Measurements from ENCODE around the gene TTC39A.

TTC39A gene

DNA sequence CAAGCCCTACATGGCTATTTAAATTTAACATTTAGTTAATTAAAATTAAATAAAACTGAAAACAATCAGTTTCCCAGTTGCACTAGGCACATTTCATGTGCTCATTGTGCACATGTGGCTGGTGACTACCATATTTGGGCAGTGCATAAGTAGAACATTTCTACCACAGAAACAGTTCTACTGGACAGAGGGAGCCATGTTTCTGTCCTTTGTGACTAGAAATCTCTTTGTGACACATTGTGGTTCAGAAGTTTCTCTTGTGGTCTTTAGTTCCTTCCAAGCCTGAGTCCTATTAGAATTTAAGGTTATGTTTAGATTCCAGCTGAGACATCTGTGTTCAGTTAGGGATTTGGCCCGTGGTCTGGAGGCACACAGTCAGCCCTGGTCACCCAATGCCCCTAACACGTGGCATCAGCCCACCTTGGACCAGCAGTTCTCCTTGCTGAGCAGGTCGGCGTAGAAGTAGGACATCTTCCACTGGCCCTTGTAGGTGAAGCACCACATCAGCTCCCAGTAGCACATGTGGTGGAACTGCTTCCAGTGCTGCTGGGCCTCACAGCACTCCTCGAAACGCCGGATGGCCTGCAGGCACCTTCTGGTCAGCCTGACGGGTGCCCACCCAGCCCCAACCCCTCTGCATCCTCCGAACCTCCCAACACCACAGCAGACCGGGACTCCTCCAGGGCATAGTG lies 29.1 kb downstream of the TTC39A start:
- Histone ChIP-seq H3K27me3 (ENCODE audit: control insufficient read depth in 5 of 5, insufficient read depth in 4 of 5, low read length in 5 of 5) (no peaks in the 10 kb centered on the region), H3K9ac (ENCODE audit: low read length in 5 of 5) (no peak overlapping the region), H3K4me1 (ENCODE audit: control insufficient read depth in 5 of 5, insufficient read depth in 5 of 5, low read length in 5 of 5) (peaks cover 0 to 17% (median 13%) of the 10 kb centered on the region in 5 donors), H3K9me3 (ENCODE audit: control insufficient read depth in 5 of 5, low read length in 5 of 5) (no peaks in the 10 kb centered on the region), H3K27ac (ENCODE audit: low read depth, low read length) (no peak overlapping the region), H3K4me3 (ENCODE audit: low read depth in 1 of 5, low read length in 5 of 5) (no peak overlapping the region), H3K36me3 (ENCODE audit: control insufficient read depth in 5 of 5, insufficient read depth in 5 of 5, low read length in 5 of 5) (no peaks in the 10 kb centered on the region)

DNA sequence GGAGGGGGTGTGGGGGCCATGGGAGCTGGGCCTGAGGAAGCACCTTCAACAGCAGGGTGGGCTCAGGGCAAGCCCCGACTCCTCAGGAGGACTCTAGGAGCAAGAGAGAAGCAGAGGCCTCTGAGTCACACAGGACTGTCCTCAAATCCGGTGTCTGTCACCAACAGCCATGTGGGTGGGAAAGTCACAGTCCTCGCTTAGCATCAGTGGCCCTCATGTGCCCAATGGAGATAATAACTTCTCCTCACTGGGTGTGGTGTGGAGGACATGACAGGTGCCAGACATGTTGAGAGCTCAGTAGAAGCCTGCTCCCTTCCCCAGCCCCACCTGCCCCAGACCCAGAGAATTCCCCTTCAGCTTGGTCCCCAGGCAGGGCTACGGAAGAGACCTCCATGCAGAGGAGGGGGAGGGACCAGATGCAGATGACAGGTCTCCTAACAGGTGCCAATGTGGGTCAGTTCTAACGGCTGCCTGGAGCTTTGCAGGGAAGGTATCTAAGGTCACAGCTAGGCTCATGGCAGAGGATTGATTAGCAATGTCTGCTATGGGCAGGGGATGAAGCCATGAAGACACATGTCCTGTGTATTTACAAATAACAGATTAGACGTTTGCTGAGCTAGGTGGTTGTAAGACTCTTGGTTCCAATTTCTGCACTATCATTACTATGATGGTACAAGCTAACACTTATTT lies 30.2 kb downstream of the TTC39A start:
- no peak overlapping the region for H3K4me3 ChIP-seq (ENCODE audit: low read depth in 1 of 5, low read length in 5 of 5)
- H3K9ac ChIP-seq (ENCODE audit: low read length in 5 of 5): no peak overlapping the region
- no peaks in the 10 kb centered on the region for H3K27me3 ChIP-seq (ENCODE audit: control insufficient read depth in 5 of 5, insufficient read depth in 4 of 5, low read length in 5 of 5)

DNA sequence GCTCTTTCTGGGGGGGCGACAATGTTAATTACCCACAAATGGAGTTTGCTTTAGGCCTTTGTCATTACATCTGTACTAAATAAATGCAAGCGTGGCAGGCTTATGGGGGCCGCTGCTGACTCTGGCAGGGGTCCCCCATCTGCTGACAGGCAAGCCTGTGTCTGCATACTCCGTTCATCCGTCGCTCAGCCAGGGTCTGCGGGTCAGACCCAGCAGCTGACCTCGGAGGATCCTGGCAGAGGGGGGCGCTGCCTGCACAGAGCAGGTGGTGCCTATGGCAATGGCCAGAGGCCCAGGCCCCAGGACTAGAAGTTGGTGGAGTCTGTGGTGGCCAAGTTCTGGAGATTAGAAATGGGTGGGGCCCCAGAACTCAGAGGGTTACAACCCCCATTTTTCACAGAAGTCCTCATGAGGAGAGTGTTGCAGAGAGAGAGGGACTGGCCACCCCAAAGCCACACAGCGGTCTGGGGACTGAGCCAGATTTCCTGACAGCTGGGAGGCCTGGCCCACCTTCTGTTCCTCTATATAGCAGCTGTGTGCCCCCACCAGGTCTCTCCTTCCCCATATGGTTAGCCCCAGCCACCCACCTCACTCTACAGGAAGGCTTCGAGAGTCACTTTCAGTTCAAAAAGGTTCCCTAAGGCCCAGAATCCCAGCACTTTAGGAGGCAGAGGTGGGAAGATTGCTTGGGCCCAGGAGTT lies 31.0 kb downstream of the TTC39A start:
- Histone ChIP-seq H3K27me3 (ENCODE audit: control insufficient read depth in 5 of 5, insufficient read depth in 4 of 5, low read length in 5 of 5) (no peaks in the 10 kb centered on the region), H3K4me1 (ENCODE audit: control insufficient read depth in 5 of 5, insufficient read depth in 5 of 5, low read length in 5 of 5) (peaks cover 0 to 19% (median 14%) of the 10 kb centered on the region in 5 donors), H3K9ac (ENCODE audit: low read length in 5 of 5) (no peak overlapping the region), H3K27ac (ENCODE audit: low read depth, low read length) (no peak overlapping the region), H3K36me3 (ENCODE audit: control insufficient read depth in 5 of 5, insufficient read depth in 5 of 5, low read length in 5 of 5) (no peaks in the 10 kb centered on the region), H3K9me3 (ENCODE audit: control insufficient read depth in 5 of 5, low read length in 5 of 5) (no peaks in the 10 kb centered on the region), H3K4me3 (ENCODE audit: low read depth in 1 of 5, low read length in 5 of 5) (no peak overlapping the region)

More for the DNA sequence above, 30.2 kb downstream of the TTC39A start:
- H3K27ac ChIP-seq (ENCODE audit: low read depth, low read length): no peak overlapping the region
- H3K9me3 ChIP-seq (ENCODE audit: control insufficient read depth in 5 of 5, low read length in 5 of 5): no peaks in the 10 kb centered on the region
- H3K36me3 ChIP-seq (ENCODE audit: control insufficient read depth in 5 of 5, insufficient read depth in 5 of 5, low read length in 5 of 5): no peaks in the 10 kb centered on the region
- peaks cover 0 to 19% (median 14%) of the 10 kb centered on the region in 5 donors for H3K4me1 ChIP-seq (ENCODE audit: control insufficient read depth in 5 of 5, insufficient read depth in 5 of 5, low read length in 5 of 5)

DNA sequence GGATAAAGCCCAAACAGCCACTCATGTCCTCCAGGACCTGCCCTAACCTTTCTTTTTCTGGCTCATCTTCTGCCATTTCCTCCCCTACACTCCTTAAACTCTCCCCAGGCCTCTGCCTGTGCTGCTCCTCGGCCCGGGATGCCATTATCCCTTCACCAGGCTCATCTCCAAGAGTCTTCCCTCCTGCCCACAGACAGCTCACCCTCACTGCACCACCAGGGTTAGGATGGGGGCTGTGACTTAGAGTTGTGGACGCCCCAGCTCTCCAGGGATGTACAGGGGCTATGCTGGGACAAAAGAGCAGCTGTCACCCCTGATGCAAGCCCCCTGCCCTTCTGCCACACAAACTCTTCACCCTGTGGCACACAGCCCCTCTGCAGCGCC lies 32.0 kb downstream of the TTC39A start:
- Histone ChIP-seq H3K9me3 (ENCODE audit: control insufficient read depth in 5 of 5, low read length in 5 of 5) (no peaks in the 10 kb centered on the region), H3K36me3 (ENCODE audit: control insufficient read depth in 5 of 5, insufficient read depth in 5 of 5, low read length in 5 of 5) (no peaks in the 10 kb centered on the region)

DNA sequence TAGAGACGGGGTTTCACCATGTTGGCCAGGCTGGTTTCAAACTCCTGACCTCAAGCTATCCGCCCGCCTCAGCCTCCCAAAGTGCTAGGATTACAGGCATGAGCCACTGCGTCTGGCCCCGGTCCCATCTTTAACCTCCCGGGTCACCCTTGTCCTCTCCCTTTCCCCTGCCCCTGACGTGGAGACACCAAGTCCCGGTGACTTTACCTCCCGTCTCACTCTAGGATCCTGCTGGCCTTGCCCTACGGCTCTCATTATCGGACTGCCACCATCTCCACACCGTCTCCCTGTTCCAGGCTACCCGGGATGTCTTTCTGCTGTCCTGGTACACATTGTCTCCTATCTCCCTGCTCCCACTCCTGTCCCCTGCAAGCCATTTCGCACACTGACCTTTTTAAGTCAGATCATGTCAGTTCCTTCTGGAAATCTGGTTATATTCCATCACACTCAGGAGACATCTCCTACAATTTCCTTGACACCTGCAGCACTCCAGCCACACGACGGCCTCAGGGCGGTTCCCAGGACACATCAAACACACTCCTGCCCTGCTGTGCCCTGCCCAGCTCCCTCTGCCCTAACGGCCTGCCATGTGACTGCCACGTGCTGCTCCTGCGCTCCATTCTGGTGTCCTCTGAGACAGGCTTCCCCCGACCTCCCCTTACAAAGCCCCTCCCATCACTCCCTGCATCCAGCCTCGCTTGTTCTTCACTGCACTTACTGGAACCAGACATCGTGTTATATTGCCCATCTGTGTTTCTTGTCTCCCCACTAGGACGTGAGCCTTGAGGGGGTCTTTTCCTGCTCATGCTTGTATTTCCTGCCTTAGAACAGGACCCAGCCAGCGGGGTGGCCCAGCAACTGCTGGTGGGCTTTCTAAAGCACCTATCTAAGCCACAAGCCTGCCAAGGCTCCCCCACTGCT lies 32.7 kb downstream of the TTC39A start:
- no peaks in the 10 kb centered on the region for H3K36me3 ChIP-seq (ENCODE audit: control insufficient read depth in 5 of 5, insufficient read depth in 5 of 5, low read length in 5 of 5)
- H3K27me3 ChIP-seq (ENCODE audit: control insufficient read depth in 5 of 5, insufficient read depth in 4 of 5, low read length in 5 of 5): no peaks in the 10 kb centered on the region
- H3K9me3 ChIP-seq (ENCODE audit: control insufficient read depth in 5 of 5, low read length in 5 of 5): no peaks in the 10 kb centered on the region
- H3K9ac ChIP-seq (ENCODE audit: low read length in 5 of 5): peak overlapping the region in 3 of 5 donors; percentile 57 to 72 (median 72)
- H3K4me1 ChIP-seq (ENCODE audit: control insufficient read depth in 5 of 5, insufficient read depth in 5 of 5, low read length in 5 of 5): peaks cover 0 to 19% (median 14%) of the 10 kb centered on the region in 5 donors
- no peak overlapping the region for H3K27ac ChIP-seq (ENCODE audit: low read depth, low read length)
- H3K4me3 ChIP-seq (ENCODE audit: low read depth in 1 of 5, low read length in 5 of 5): peak overlapping the region; percentile 64 to 75 (median 72)

More for the DNA sequence above, 32.0 kb downstream of the TTC39A start:
- Histone ChIP-seq H3K4me3 (ENCODE audit: low read depth in 1 of 5, low read length in 5 of 5) (no peak overlapping the region), H3K9ac (ENCODE audit: low read length in 5 of 5) (no peak overlapping the region), H3K27ac (ENCODE audit: low read depth, low read length) (no peak overlapping the region), H3K27me3 (ENCODE audit: control insufficient read depth in 5 of 5, insufficient read depth in 4 of 5, low read length in 5 of 5) (no peaks in the 10 kb centered on the region), H3K4me1 (ENCODE audit: control insufficient read depth in 5 of 5, insufficient read depth in 5 of 5, low read length in 5 of 5) (peaks cover 0 to 19% (median 14%) of the 10 kb centered on the region in 5 donors)

DNA sequence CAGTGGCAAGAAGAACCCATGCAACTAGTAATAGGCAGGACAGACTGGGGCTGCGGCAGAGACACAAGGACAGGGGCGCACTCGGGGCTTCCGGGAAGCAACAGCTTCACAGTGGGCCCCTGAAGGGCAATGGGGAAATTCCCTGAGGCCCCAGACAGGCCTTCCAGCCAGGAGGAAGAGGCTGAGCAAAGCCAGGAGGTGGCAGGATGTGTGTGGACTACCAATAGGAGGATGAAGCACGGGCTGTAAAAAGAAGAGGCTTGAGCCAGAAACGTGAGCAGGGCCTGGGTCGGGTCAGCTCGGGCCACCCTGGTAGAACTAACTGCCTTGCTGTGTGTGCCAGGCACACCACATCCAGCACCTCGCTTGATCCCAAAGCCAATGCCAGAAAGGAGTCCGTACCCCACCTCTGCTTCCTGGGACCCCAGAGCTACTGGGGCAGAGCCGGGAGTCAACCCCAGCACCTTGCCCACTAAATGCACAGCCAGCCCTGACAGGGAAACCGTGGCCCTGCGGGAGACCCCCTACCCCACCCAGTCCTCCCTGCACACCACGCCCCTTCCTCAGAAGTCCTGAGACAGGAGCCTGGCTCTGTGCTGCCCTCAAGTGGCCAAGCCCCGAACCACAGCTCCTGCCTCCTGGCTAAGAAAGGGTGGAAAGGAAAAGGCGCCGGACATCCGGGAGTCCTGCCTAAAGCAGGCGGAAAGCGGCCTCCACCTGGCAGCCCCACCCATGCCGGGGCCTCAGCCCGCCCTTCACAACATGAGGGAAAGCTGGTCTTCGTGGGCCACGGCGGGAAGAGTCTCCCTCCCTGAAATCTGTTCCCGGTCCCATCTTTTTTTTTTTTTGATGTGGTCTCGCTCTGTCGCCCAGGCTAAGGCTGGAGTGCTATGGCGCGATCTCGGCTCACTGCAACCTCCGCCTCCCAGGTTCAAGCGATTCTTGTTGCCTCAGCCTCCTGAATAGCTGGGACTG lies 33.7 kb downstream of the TTC39A start:
- peak overlapping the region in 4 of 5 donors; percentile 43 to 72 (median 64) for H3K9ac ChIP-seq (ENCODE audit: low read length in 5 of 5)

DNA sequence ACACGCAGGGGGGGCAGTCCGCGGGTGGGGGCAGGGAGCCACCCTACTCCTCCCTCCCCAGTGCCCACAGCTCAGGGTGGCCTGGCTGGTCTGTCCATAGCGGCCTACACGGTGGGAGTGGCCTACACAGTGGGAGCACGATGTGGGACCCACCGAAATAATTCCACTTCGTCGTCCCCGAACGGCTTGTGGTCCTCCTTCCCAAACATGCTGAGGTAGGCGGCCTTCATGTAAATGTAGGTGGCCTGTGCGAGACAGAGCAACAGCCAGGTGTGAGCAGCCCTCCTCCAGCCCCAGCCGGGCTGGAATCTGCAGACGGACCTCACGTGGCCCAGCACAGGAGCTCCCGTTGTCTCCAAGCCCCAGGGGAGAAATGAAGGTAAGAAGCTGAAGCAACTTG lies 34.4 kb downstream of the TTC39A start:
- H3K27ac ChIP-seq (ENCODE audit: low read depth, low read length): no peak overlapping the region

More for the DNA sequence above, 33.7 kb downstream of the TTC39A start:
- Histone ChIP-seq H3K36me3 (ENCODE audit: control insufficient read depth in 5 of 5, insufficient read depth in 5 of 5, low read length in 5 of 5) (no peaks in the 10 kb centered on the region), H3K4me3 (ENCODE audit: low read depth in 1 of 5, low read length in 5 of 5) (peak overlapping the region; percentile 64 to 75 (median 72)), H3K27ac (ENCODE audit: low read depth, low read length) (no peak overlapping the region), H3K9me3 (ENCODE audit: control insufficient read depth in 5 of 5, low read length in 5 of 5) (no peaks in the 10 kb centered on the region), H3K4me1 (ENCODE audit: control insufficient read depth in 5 of 5, insufficient read depth in 5 of 5, low read length in 5 of 5) (peaks cover 0 to 19% (median 14%) of the 10 kb centered on the region in 5 donors), H3K27me3 (ENCODE audit: control insufficient read depth in 5 of 5, insufficient read depth in 4 of 5, low read length in 5 of 5) (no peaks in the 10 kb centered on the region)

DNA sequence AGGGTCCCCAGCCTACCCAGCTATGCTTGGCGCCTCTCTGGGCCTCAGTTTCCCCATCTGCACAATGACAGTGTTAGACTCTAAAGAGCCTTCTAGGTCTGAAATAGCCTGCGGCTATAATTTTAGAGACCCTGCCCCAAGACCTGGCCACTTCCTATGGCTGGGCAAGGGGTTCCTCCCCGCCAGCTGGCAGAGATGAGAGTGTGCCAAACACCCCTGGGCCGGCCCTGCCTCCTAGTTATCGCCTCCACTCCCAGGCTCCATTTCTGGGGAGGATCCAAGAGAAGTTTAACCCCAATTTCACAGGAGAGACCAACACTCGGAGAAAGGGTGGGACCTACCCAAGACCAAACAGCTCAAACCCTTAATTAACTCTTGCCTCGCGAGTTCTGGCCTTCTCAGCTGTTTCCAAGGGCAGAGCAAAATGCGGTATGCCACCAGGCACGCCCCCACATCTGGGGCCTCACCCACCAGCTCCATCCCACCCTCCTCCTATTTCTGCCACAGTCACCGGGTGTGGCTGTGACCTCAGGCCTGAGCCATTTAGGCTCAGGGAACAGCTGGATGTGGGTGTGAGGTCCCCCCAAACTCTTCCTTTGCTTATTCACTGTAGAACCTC lies 35.7 kb downstream of the TTC39A start:
- Histone ChIP-seq H3K27ac (ENCODE audit: low read depth, low read length) (no peak overlapping the region), H3K36me3 (ENCODE audit: control insufficient read depth in 5 of 5, insufficient read depth in 5 of 5, low read length in 5 of 5) (no peaks in the 10 kb centered on the region), H3K9ac (ENCODE audit: low read length in 5 of 5) (no peak overlapping the region), H3K9me3 (ENCODE audit: control insufficient read depth in 5 of 5, low read length in 5 of 5) (no peaks in the 10 kb centered on the region), H3K27me3 (ENCODE audit: control insufficient read depth in 5 of 5, insufficient read depth in 4 of 5, low read length in 5 of 5) (no peaks in the 10 kb centered on the region), H3K4me3 (ENCODE audit: low read depth in 1 of 5, low read length in 5 of 5) (no peak overlapping the region), H3K4me1 (ENCODE audit: control insufficient read depth in 5 of 5, insufficient read depth in 5 of 5, low read length in 5 of 5) (peaks cover 0 to 19% (median 14%) of the 10 kb centered on the region in 5 donors)

More for the DNA sequence above, 34.4 kb downstream of the TTC39A start:
- Histone ChIP-seq H3K36me3 (ENCODE audit: control insufficient read depth in 5 of 5, insufficient read depth in 5 of 5, low read length in 5 of 5) (no peaks in the 10 kb centered on the region), H3K9ac (ENCODE audit: low read length in 5 of 5) (no peak overlapping the region), H3K27me3 (ENCODE audit: control insufficient read depth in 5 of 5, insufficient read depth in 4 of 5, low read length in 5 of 5) (no peaks in the 10 kb centered on the region), H3K4me3 (ENCODE audit: low read depth in 1 of 5, low read length in 5 of 5) (no peak overlapping the region), H3K4me1 (ENCODE audit: control insufficient read depth in 5 of 5, insufficient read depth in 5 of 5, low read length in 5 of 5) (peaks cover 0 to 19% (median 14%) of the 10 kb centered on the region in 5 donors), H3K9me3 (ENCODE audit: control insufficient read depth in 5 of 5, low read length in 5 of 5) (no peaks in the 10 kb centered on the region)
